Pancreas (tissue), 10 donors: ENCODE measurements around the gene MYO7B. TPM values are rescaled to one million over a fixed set of nuclear protein-coding genes. Genes with fewer than 3 reads are reported as not detected.
A peak's percentile ranks its signal among the peaks of the same experiment; 100 is the strongest.

ENCODE experiments used
- ATAC-seq, 4 donors: fragments of 200-7000 bp; cut with Tn5 transposase; one replicate each; pipeline versions ENCODE4 v1.8.0 to v1.9.1; 2020; ENCODE audit warnings: mild to moderate bottlenecking in 4 of 4, moderate library complexity in 4 of 4
- DNase-seq, 6 donors: peaks; one replicate each; pipeline ENCODE4 v3.0.0-alpha.2; 2020
- FAIRE-seq: peaks from 2 replicates; lab custom pipeline; 2012; peaks lifted over from hg19 to GRCh38; lab: Jason Lieb, UNC
- H3K27ac ChIP-seq, 4 donors: fragments of 200-600 bp; sonication (generic); 1 replicate in 3 of 4; 2 replicates in 1 of 4; pipeline versions ENCODE4 v1.5.0 to v1.8.0; 2020
- H3K27me3 ChIP-seq, 4 donors: fragments of 200-600 bp; one replicate each; pipeline ENCODE4 v1.8.0; 2021
- H3K36me3 ChIP-seq, 3 donors: fragments of 200-600 bp; sonication (generic) in 1 of 3; one replicate each; pipeline versions ENCODE4 v1.5.0 to v1.8.0; 2020 to 2021
- H3K4me1 ChIP-seq, 3 donors: fragments of 200-600 bp; one replicate each; pipeline ENCODE4 v1.8.0; 2021
- H3K4me3 ChIP-seq, 4 donors: fragments of 200-600 bp; sonication (generic) in 2 of 4; one replicate each; pipeline versions ENCODE4 v1.5.0 to v1.8.0; 2020 to 2021
- H3K9me3 ChIP-seq, 4 donors: fragments of 200-600 bp; one replicate each; pipeline ENCODE4 v1.8.0; 2021
- CTCF ChIP-seq, 4 donors: fragments of 200-600 bp; sonication (generic) in 3 of 4; IDR thresholded peaks; one replicate each; pipeline versions ENCODE4 v1.5.0 to v1.8.0; 2021; ENCODE audit warnings: antibody characterized with exemption in 4 of 4
- WGBS, 2 donors: extraction: QIAGEN DNeasy Blood & Tissue Kit; methylation state at CpG; one replicate each; pipeline ENCODE4 v1.1.7; 2013; 5-methylcytosine and 5-hydroxymethylcytosine counted together
- intact Hi-C, 3 donors: fragments of 100-400 bp; cut with DNase I; formaldehyde crosslinking; loops; one replicate each; pipeline versions ENCODE4 v1.11.1 to v1.14.2; 2022
- polyA plus RNA-seq, 2 donors: library from polyadenylated mRNA; stranded (reverse); fragments of 200-250 nt; gene quantifications; one replicate each; pipeline ENCODE4 v1.2.3, GENCODE V29; 2013
- total RNA-seq, 6 donors: library from RNA; stranded (reverse); fragmentation: NEBNext Ultra II Directional in 4 of 6; extraction: Animal tissue kit (Norgen Biotek cat#: 25700) in 4 of 6; gene quantifications; one replicate each; pipeline versions ENCODE4 v1.2.1 to v1.2.4, GENCODE V29; 2021 to 2023
- donor health status: healthy with polysubstance abuse.
- donor health status: DM: no; HTN: no; CAD: no; lungs with moderate emphysema.
- donor health status: DM: no; HTN: no; CAD: no.
- donor health status: control.
- donor health status: control.
- donor health status: Bipolar disorder and iron deficiency.
- donor health status: DM: yes; HTN: yes; CAD: no.
- donor health status: DM: no; HTN: no; CAD: no.
- donor health status: DM: no; HTN: no; CAD: no.
- donor health status: DM: yes; HTN: yes; CAD: no.

The MYO7B gene
- total and polyA plus RNA-seq, 8 donors, result 0.12 to 1.5 (median 0.83) TPM

DNA sequence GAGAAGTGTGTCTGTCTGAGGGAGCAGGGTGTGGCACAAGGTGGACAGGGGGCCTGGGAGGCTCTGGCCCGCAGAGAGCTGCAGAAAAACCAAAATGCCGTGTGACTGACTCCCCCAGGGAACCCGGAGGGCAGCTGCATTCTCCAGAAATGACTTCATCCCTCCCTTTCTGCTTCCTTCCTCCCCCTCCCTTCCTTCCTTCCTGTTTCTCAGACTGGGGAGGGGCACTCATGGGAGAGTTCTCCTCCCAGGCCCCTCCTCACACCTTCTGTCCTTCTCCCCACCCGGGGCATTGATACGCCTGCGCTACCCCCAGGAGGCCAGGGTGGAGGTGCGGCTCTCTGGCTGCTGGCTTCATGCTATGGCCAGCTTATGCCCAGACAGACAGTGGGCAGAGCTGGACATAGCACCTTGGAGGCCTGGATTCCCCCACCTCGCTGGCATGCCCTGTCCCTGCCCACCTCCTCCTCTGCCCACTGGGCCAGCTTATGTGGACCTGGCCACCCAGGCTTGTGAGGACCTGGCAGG, 102.3 kb downstream of the MYO7B start:
- intact Hi-C loops, result no loop called here
- peak in 3 of 4 donors; percentile 20 to 63 (median 44) for ATAC-seq
- Histone ChIP-seq H3K36me3 (no peaks in the 10 kb centered on the region), H3K27ac (peak overlapping the region in 2 of 4 donors; percentile 27 to 62), H3K27me3 (no peaks in the 10 kb centered on the region), H3K9me3 (no peaks in the 10 kb centered on the region), H3K4me1 (no peaks in the 10 kb centered on the region), H3K4me3 (no peak overlapping the region)
- WGBS, 2 donors, result 51 to 71% methylated on average over 8 of the region's 8 CpGs
- FAIRE-seq, result no peak
- DNase-seq, result peak in 1 of 6 donors; percentile 35
- no peak for TF ChIP-seq CTCF (IDR thresholded peaks at IDR 0.05)

DNA sequence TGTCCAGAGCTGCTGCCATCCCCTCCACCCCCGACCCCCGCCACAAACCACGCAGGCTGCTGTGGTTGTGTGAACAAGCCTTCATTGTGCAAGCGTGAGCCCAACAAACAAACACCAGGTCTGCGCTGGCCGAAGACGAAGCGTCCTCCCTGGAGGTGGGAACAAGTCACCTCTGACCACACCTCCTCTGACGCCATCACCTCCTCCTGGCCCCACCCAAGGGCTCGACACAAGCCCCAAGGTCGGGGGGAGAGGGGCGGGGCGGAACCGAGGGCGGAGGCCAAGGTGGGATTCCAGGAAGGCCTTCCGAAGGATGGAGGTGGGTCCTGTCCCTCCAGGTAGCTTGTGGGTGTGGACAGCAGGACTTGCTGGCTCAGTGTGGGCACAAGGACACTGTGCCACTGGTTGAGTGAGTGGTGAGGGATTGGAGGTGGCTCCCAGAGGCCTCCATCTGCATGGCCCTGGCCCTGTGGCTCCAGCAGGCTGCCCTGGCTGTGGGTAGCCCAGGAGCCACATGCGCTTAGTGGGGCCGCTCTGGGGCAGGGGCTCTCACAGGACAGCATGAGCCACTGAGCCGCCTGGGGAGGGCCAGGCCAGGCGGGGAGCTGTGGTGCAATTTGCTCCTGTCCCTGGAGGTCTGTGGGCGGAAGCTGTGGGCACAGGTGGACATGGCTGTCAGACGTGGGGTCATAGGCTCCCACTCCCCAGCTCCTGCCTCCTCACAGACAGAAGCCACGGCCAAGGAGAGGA, 103.1 kb downstream of the MYO7B start:
- H3K36me3 ChIP-seq, result no peaks in the 10 kb centered on the region
- no peak for TF ChIP-seq CTCF (IDR thresholded peaks at IDR 0.05)
- WGBS, 2 donors, result 57 to 64% methylated on average over 23 of the region's 23 CpGs
- H3K4me1 ChIP-seq, result no peaks in the 10 kb centered on the region
- H3K9me3 ChIP-seq, result no peaks in the 10 kb centered on the region
- no peaks in the 10 kb centered on the region for H3K27me3 ChIP-seq
- intact Hi-C loops, result no loop called here
- ATAC-seq (peak in 1 of 4 donors; percentile 37), DNase-seq (peak in 1 of 6 donors; percentile 31), FAIRE-seq (no peak)
- H3K4me3 ChIP-seq, result no peak overlapping the region
- peak overlapping the region in 1 of 4 donors; percentile 62 for H3K27ac ChIP-seq

DNA sequence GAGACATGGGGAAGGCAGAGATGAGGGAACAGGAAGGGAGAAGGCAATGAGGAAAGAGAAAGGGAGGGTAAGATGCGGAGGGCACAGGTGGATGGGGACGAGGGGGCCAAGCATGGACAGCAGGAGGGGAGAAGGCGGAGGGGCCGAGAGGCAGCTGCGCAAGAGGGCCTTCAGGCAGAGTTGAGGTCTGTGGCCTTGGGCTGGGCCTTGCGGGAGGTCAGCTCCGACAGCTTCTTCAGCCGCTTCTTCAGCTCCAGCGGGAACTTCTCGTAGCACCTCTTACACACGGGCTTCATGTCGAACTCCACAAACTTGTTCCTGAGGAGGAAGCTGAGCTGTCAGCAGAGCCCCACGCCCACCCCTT, 103.6 kb downstream of the MYO7B start:
- H3K9me3 ChIP-seq, result no peaks in the 10 kb centered on the region
- no peak overlapping the region for H3K27ac ChIP-seq
- intact Hi-C loops, result no loop called here
- no peaks in the 10 kb centered on the region for H3K36me3 ChIP-seq
- FAIRE-seq (no peak), DNase-seq (no peak), ATAC-seq (no peak)
- H3K27me3 ChIP-seq, result no peaks in the 10 kb centered on the region
- no peak overlapping the region for H3K4me3 ChIP-seq
- TF ChIP-seq CTCF (IDR thresholded peaks at IDR 0.05), result no peak
- 91% methylated on average over 12 to 13 of the region's 13 CpGs for WGBS, 2 donors
- no peaks in the 10 kb centered on the region for H3K4me1 ChIP-seq

- intact Hi-C loops, result no loop called here
- DNase-seq (no peak), ATAC-seq (no peak), FAIRE-seq (no peak)
- no peak overlapping the region for H3K4me3 ChIP-seq
- no peak overlapping the region for H3K27ac ChIP-seq
- no peaks in the 10 kb centered on the region for H3K4me1 ChIP-seq
- H3K36me3 ChIP-seq, result no peaks in the 10 kb centered on the region
- TF ChIP-seq CTCF (IDR thresholded peaks at IDR 0.05), result no peak
- no peaks in the 10 kb centered on the region for H3K9me3 ChIP-seq
- no peaks in the 10 kb centered on the region for H3K27me3 ChIP-seq
- 80 to 84% methylated on average over 25 of the region's 25 CpGs for WGBS, 2 donors
These were observed 104.9 kb downstream of the MYO7B start for GRCh38 chr2:127640082-127641072.
